WI38 (cell line): Measurements from ENCODE around the gene HOTAIR.

Source experiments
- H3K4me3 ChIP-seq: 2 replicates; pipeline ENCODE4 v1.5.1; 2011; ENCODE audit warnings: low read depth, mild to moderate bottlenecking, control low read depth, low read length
- CTCF ChIP-seq: IDR thresholded peaks from 2 replicates; pipeline ENCODE4 v1.5.1; 2012; ENCODE audit warnings: low read depth, mild to moderate bottlenecking, control low read depth, low read length

HOTAIR gene

GRCh38 chr12:53927220-53928029 lies 47.3 kb downstream of the HOTAIR start:
- no peak for TF ChIP-seq CTCF
- H3K4me3 ChIP-seq = no peak overlapping the region

- no peak overlapping the region for H3K4me3 ChIP-seq
- TF ChIP-seq CTCF = no peak
These were observed 50.0 kb downstream of the HOTAIR start for GRCh38 chr12:53924521-53925405.

- no peak for TF ChIP-seq CTCF
- H3K4me3 ChIP-seq = no peak overlapping the region
These were observed 57.7 kb downstream of the HOTAIR start for GRCh38 chr12:53916788-53917655.
